SK-N-SH (cell line): ENCODE data around the gene ZNF14. TPM values are rescaled to one million over a fixed set of nuclear protein-coding genes. Genes with fewer than 3 reads are reported as not detected.

ENCODE experiments used
- CTCF ChIA-PET: fragments of 300-600, 350-600 bp; formaldehyde crosslinking; extraction: SDS; loops from one replicate; lab custom pipeline; 2021; lab: Yijun Ruan, JAX
- POLR2A ChIA-PET: fragments of 350-600 bp; sonication (Branson Sonifier 250); formaldehyde crosslinking; extraction: SDS; loops from one replicate; lab custom pipeline; 2020; ENCODE audit warnings: antibody characterized with exemption, inconsistent platforms; lab: Yijun Ruan, JAX
- DNase-seq: peaks from one replicate; pipeline ENCODE4 v3.0.0; 2012
- H2AFZ ChIP-seq: fragments of 200-600 bp; sonication (generic); 2 replicates; pipeline ENCODE4 v1.8.1; 2016; ENCODE audit warnings: antibody characterized with exemption, mild to moderate bottlenecking, low read depth
- H3F3A ChIP-seq: fragments of 200-600 bp; sonication (generic); replicated peaks from 2 replicates; pipeline ENCODE3; 2016; ENCODE audit warnings: antibody characterized with exemption, mild to moderate bottlenecking; ENCODE audit not compliant: insufficient read depth
- H3K27ac ChIP-seq, 2 experiments: fragments of 200-500 bp in 1 of 2; fragments of 200-600 bp in 1 of 2; sonication (Bioruptor generic) in 1 of 2; sonication (generic), shearing (Covaris generic) in 1 of 2; 2 replicates each; pipeline versions ENCODE4 v1.5.1 to v1.6.1; 2014 to 2016; ENCODE audit warnings: low read depth in 2 of 2, inconsistent platforms in 1 of 2, low read length in 1 of 2, mild to moderate bottlenecking in 1 of 2, mixed read lengths in 1 of 2
- H3K27me3 ChIP-seq: fragments of 200-600 bp; sonication (generic), shearing (Covaris generic); 2 replicates; pipeline ENCODE4 v1.6.1; 2016; ENCODE audit warnings: mixed run types; ENCODE audit not compliant: insufficient read depth
- H3K36me3 ChIP-seq, 2 experiments: fragments of 200-500 bp in 1 of 2; fragments of 200-600 bp in 1 of 2; sonication (Bioruptor generic) in 1 of 2; sonication (generic) in 1 of 2; replicated peaks in 1 of 2; 2 replicates each; pipeline versions ENCODE3 to v1.5.1; 2014 to 2016; ENCODE audit warnings: low read length in 1 of 2, mild to moderate bottlenecking in 1 of 2; ENCODE audit not compliant: insufficient read depth in 2 of 2, control insufficient read depth in 1 of 2
- H3K4me1 ChIP-seq, 2 experiments: fragments of 200-500 bp in 1 of 2; fragments of 200-600 bp in 1 of 2; sonication (Bioruptor generic) in 1 of 2; sonication (generic), shearing (Covaris generic) in 1 of 2; 2 replicates each; pipeline versions ENCODE4 v1.5.1 to v1.6.1; 2014 to 2016; ENCODE audit warnings: low read depth in 1 of 2, low read length in 1 of 2, mixed run types in 1 of 2; ENCODE audit not compliant: insufficient read depth in 2 of 2, control insufficient read depth in 1 of 2
- H3K4me2 ChIP-seq: fragments of 200-600 bp; sonication (generic), shearing (Covaris generic); 2 replicates; pipeline ENCODE4 v1.6.1; 2017; ENCODE audit warnings: mixed run types
- H3K4me3 ChIP-seq, 2 experiments: fragments of 200-500 bp in 1 of 2; fragments of 200-600 bp in 1 of 2; sonication (Bioruptor generic) in 1 of 2; sonication (generic), shearing (Covaris generic) in 1 of 2; 2 replicates each; pipeline versions ENCODE4 v1.5.1 to v1.8.1; 2014 to 2016; ENCODE audit warnings: low read depth in 2 of 2, inconsistent platforms in 1 of 2, low read length in 1 of 2, mild to moderate bottlenecking in 1 of 2, mixed read lengths in 1 of 2, moderate library complexity in 1 of 2
- H3K79me2 ChIP-seq: fragments of 200-600 bp; sonication (generic); 2 replicates; pipeline ENCODE4 v1.8.1; 2017; ENCODE audit warnings: mild to moderate bottlenecking; ENCODE audit not compliant: insufficient read depth
- H3K9ac ChIP-seq: fragments of 200-600 bp; sonication (generic); 2 replicates; pipeline ENCODE4 v1.6.1; 2017; ENCODE audit warnings: mixed run types
- H3K9me2 ChIP-seq: fragments of 200-600 bp; sonication (generic); 2 replicates; pipeline ENCODE4 v1.6.1; 2017; ENCODE audit warnings: mixed run types
- H3K9me3 ChIP-seq: fragments of 200-600 bp; sonication (generic); 2 replicates; pipeline ENCODE4 v1.6.1; 2017; ENCODE audit warnings: mixed run types, mild to moderate bottlenecking, moderate library complexity
- H4K20me1 ChIP-seq: fragments of 200-600 bp; sonication (generic); 2 replicates; pipeline ENCODE4 v1.6.1; 2017; ENCODE audit warnings: mild to moderate bottlenecking, mixed run types; ENCODE audit not compliant: insufficient read depth
- CHD2 ChIP-seq: fragments of 150-350 bp; IDR thresholded peaks from 2 replicates; pipeline ENCODE4 v1.6.1; 2018; ENCODE audit warnings: low read length; ENCODE audit not compliant: partially characterized antibody
- ELF1 ChIP-seq: IDR thresholded peaks from 2 replicates; pipeline ENCODE4 v1.4.0; 2012
- EP300 ChIP-seq, 2 experiments: IDR thresholded peaks; 2 replicates each; pipeline versions ENCODE4 v1.4.0 to v1.6.1; 2012; ENCODE audit warnings: borderline replicate concordance in 1 of 2, low read depth in 1 of 2, low read length in 1 of 2
- FOSL2 ChIP-seq: IDR thresholded peaks from 2 replicates; pipeline ENCODE4 v1.4.0; 2012; ENCODE audit warnings: low read depth, mild to moderate bottlenecking, moderate library complexity, borderline replicate concordance
- FOXJ3 ChIP-seq: sonication (generic); formaldehyde crosslinking; IDR thresholded peaks from 2 replicates; pipeline ENCODE4 v1.5.1; 2020; ENCODE audit warnings: mild to moderate bottlenecking, missing genetic modification reagents
- FOXM1 ChIP-seq: IDR thresholded peaks from 2 replicates; pipeline ENCODE4 v1.4.0; 2012; ENCODE audit warnings: low read depth, mild to moderate bottlenecking
- GABPA ChIP-seq: IDR thresholded peaks from 2 replicates; pipeline ENCODE4 v1.4.0; 2012; ENCODE audit warnings: low read depth, mild to moderate bottlenecking
- GATA2 ChIP-seq: sonication (generic); formaldehyde crosslinking; IDR thresholded peaks from 2 replicates; pipeline ENCODE4 v1.5.0; 2020; ENCODE audit warnings: mild to moderate bottlenecking, missing genetic modification reagents
- MXI1 ChIP-seq: IDR thresholded peaks from 2 replicates; pipeline ENCODE4 v1.6.1; 2012; ENCODE audit warnings: mild to moderate bottlenecking, low read depth, low read length, improper control_type of control experiment
- NFIC ChIP-seq: IDR thresholded peaks from 2 replicates; pipeline ENCODE4 v1.4.0; 2012; ENCODE audit warnings: borderline replicate concordance
- NRF1 ChIP-seq: IDR thresholded peaks from 2 replicates; pipeline ENCODE4 v1.6.1; 2012; ENCODE audit warnings: low read depth, mild to moderate bottlenecking, low read length
- POLR2AphosphoS5 ChIP-seq: IDR thresholded peaks from 2 replicates; pipeline ENCODE4 v1.6.1; 2012; ENCODE audit warnings: low read depth, low read length
- RAD21 ChIP-seq: IDR thresholded peaks from 2 replicates; pipeline ENCODE4 v1.6.1; 2012; ENCODE audit warnings: mild to moderate bottlenecking, low read length
- SIN3A ChIP-seq: IDR thresholded peaks from 2 replicates; pipeline ENCODE4 v1.6.1; 2012; ENCODE audit warnings: low read depth, mild to moderate bottlenecking, low read length, moderate library complexity, borderline replicate concordance
- SMC3 ChIP-seq: IDR thresholded peaks from 2 replicates; pipeline ENCODE4 v1.6.1; 2012; ENCODE audit warnings: low read depth, low read length, improper control_type of control experiment
- TAF1 ChIP-seq: IDR thresholded peaks from 2 replicates; pipeline ENCODE4 v1.6.1; 2012; ENCODE audit warnings: low read depth, mild to moderate bottlenecking, low read length, moderate library complexity, borderline replicate concordance
- TEAD4 ChIP-seq: IDR thresholded peaks from 2 replicates; pipeline ENCODE4 v1.4.0; 2012; ENCODE audit warnings: mild to moderate bottlenecking, borderline replicate concordance; ENCODE audit not compliant: insufficient read depth
- YY1 ChIP-seq: IDR thresholded peaks from 2 replicates; pipeline ENCODE4 v1.4.0; 2012; ENCODE audit warnings: low read depth, mild to moderate bottlenecking
- WGBS: methylation state at CpG from one replicate; pipeline ENCODE4 v1.1.6; 2017; ENCODE audit warnings: low lambda C conversion rate; 5-methylcytosine and 5-hydroxymethylcytosine counted together
- polyA plus RNA-seq, 3 experiments: library from polyadenylated mRNA; depleted of rRNA; stranded (reverse); fragments of >200 nt; gene quantifications; 2 replicates each; pipeline ENCODE4 v1.2.3, GENCODE V29; 2012
- TF ChIP-seq, protein P1 (sequence below): fragments of 150-350 bp; IDR thresholded peaks from 2 replicates; pipeline ENCODE4 v1.6.1; 2016; ENCODE audit warnings: mild to moderate bottlenecking, low read depth, low read length
- TF ChIP-seq, protein P2 (sequence below): IDR thresholded peaks from 2 replicates; pipeline ENCODE4; 2012
- TF ChIP-seq, protein P3 (sequence below): IDR thresholded peaks from 2 replicates; pipeline ENCODE4 v1.4.0; 2012; ENCODE audit warnings: low read depth

Gene ZNF14
- polyA plus RNA-seq, 1 of the 3 experiments (the other 2 are of a cell fraction), result 1.1 TPM

DNA sequence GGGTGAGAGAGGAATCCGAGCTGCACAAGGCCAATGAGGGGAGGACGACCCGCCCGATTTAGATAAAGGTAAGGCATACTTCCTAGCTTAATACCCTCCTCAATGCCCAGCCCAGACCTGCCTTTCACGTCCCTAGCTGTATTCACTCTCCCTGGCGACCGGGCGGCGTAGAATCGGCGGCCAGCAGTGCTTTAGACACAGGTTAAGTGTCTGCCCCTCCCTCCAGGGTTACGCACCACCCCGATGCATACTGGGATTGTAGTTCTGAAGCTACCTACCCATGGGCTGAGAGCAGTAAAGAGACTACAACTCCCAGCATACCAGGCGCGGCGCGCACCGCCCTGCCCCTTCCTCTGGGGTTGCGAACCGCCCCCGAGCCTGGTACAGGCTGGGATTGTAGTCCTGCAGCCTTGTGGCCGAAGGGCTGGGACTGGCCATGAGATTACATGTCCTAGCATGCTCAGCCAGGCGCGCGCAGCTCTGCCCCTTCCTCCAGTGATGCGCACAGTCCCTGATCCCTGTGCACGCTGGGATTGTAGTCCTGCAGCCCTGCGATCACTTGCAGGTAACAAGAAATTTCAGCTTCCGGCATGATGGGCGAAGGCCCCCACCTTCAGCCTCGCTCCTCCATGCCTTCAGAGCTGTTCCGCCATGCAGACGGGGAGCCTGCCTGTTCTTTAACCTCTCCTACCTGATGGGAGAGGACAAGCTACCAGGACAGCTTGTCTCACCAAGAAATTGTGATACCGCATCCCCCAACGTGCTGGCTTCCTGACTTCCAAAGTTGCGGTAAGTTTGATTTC lies 43.5 kb upstream of the ZNF14 start:
- TF ChIP-seq NFIC, result no peak
- TF ChIP-seq, protein P1, sequence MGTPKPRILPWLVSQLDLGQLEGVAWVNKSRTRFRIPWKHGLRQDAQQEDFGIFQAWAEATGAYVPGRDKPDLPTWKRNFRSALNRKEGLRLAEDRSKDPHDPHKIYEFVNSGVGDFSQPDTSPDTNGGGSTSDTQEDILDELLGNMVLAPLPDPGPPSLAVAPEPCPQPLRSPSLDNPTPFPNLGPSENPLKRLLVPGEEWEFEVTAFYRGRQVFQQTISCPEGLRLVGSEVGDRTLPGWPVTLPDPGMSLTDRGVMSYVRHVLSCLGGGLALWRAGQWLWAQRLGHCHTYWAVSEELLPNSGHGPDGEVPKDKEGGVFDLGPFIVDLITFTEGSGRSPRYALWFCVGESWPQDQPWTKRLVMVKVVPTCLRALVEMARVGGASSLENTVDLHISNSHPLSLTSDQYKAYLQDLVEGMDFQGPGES, result no peak
- TF ChIP-seq GABPA, result peak; percentile 86
- no peak for TF ChIP-seq EP300 (IDR thresholded peaks at IDR 0.05; ENCODE audit: borderline replicate concordance in 1 of 2, low read depth in 1 of 2, low read length in 1 of 2)
- TF ChIP-seq POLR2AphosphoS5, result peak; percentile 87
- TF ChIP-seq, protein P2, sequence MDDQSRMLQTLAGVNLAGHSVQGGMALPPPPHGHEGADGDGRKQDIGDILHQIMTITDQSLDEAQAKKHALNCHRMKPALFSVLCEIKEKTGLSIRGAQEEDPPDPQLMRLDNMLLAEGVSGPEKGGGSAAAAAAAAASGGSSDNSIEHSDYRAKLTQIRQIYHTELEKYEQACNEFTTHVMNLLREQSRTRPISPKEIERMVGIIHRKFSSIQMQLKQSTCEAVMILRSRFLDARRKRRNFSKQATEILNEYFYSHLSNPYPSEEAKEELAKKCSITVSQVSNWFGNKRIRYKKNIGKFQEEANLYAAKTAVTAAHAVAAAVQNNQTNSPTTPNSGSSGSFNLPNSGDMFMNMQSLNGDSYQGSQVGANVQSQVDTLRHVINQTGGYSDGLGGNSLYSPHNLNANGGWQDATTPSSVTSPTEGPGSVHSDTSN, result no peak
- peak; percentile 96 for TF ChIP-seq CHD2
- TF ChIP-seq FOXM1, result no peak
- TF ChIP-seq NRF1, result peak; percentile 85
- TF ChIP-seq FOSL2, result no peak
- peak; percentile 59; the same call in 1 of the 2 replicates for TF ChIP-seq TAF1
- peak; percentile 65 for TF ChIP-seq SIN3A
- TF ChIP-seq SMC3, result no peak
- peak; percentile 83 for TF ChIP-seq YY1
- 0 out of 2 replicates have a peak, but pooled peaks have one; percentile 24 for TF ChIP-seq FOXJ3 (CRISPR knock-in tag)
- TF ChIP-seq, protein P3, sequence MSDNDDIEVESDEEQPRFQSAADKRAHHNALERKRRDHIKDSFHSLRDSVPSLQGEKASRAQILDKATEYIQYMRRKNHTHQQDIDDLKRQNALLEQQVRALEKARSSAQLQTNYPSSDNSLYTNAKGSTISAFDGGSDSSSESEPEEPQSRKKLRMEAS, result peak; percentile 84; the same call in 1 of the 2 replicates
- TF ChIP-seq MXI1, result peak; percentile 85
- TF ChIP-seq RAD21, result 0 out of 2 replicates have a peak, but pooled peaks have one; percentile 10
- TF ChIP-seq GATA2 (CRISPR knock-in tag), result no peak
- no peak for TF ChIP-seq TEAD4
- peak; percentile 79 for TF ChIP-seq ELF1
- no peaks in the 10 kb centered on the region for H3K9me3 ChIP-seq
- peaks cover 0 to 12% of the 10 kb centered on the region in 2 experiments; a peak in 2 of 4 replicates for H3K4me1 ChIP-seq
- 0% methylated on average over 8 of the region's 36 CpGs for WGBS
- POLR2A ChIA-PET, result interaction anchor here (0.7 to 2.1 kb wide), 9 partner anchors 40 to 461 kb away, joined by 3 to 17 read pairs (median 4); partner anchors contain the start of genes ZNF101, ZNF14, ZNF253 and ZNF506
- CTCF ChIA-PET, result interaction anchor here (0.6 to 1.5 kb wide), 3 partner anchors 38 to 126 kb away, joined by 3 to 4 read pairs (median 3); no protein-coding TSS in a partner anchor
- H3K4me3 ChIP-seq, result peak overlapping the region; percentile 79 to 83
- peak overlapping the region; percentile 76 for H2AFZ ChIP-seq
- H3K9ac ChIP-seq, result peak overlapping the region; percentile 68
- H3K79me2 ChIP-seq, result peaks cover 36% of the 10 kb centered on the region
- peak overlapping the region; percentile 87 for H3K4me2 ChIP-seq
- no peaks in the 10 kb centered on the region for H3F3A ChIP-seq
- DNase-seq, result peak; percentile 90
- no peaks in the 10 kb centered on the region for H3K27me3 ChIP-seq
- H3K27ac ChIP-seq, result peak overlapping the region; percentile 38 to 82
- H3K9me2 ChIP-seq, result no peaks in the 10 kb centered on the region
- peaks cover 0 to 10% of the 10 kb centered on the region in 2 experiments for H3K36me3 ChIP-seq
- no peaks in the 10 kb centered on the region for H4K20me1 ChIP-seq
